ENCODE measurements around the gene ATAT1. TPM values are rescaled to one million over a fixed set of nuclear protein-coding genes. Genes with fewer than 3 reads are reported as not detected.
A peak's percentile ranks its signal among the peaks of the same experiment; 100 is the strongest.

The ATAT1 gene
- total and polyA plus RNA-seq, 10 of the 15 experiments (the other 5 are each of a cell fraction or from before 2014, with no cell fraction given): 1.1 to 14.2 (median 6.9) TPM

- TF ChIP-seq CBX3 (IDR thresholded peaks at IDR 0.05; ENCODE audit: borderline replicate concordance, low read depth) (no peak), RCOR1 (conservative IDR thresholded peaks at IDR 0.05; ENCODE audit: low read depth, low read length) (0 out of 2 replicates have a peak, but pooled peaks have one; percentile 27), ASH2L (IDR thresholded peaks at IDR 0.05; ENCODE audit: borderline replicate concordance, low read depth) (no peak), KAT2A (conservative IDR thresholded peaks at IDR 0.05; ENCODE audit: control insufficient read depth, low read depth, low read length) (no peak), BRCA1 (IDR thresholded peaks at IDR 0.05; ENCODE audit: low read depth, low read length) (peak; percentile 86), BCL11A (IDR thresholded peaks at IDR 0.05; ENCODE audit: low read depth, low read length) (0 out of 2 replicates have a peak, but pooled peaks have one; percentile 19), ETV6 (conservative IDR thresholded peaks at IDR 0.05 in 1 of 2, IDR thresholded peaks at IDR 0.05 in 1 of 2; ENCODE audit: borderline replicate concordance in 1 of 2, low read depth in 1 of 2) (no peak), MXI1 (IDR thresholded peaks at IDR 0.05; ENCODE audit: low read depth, low read length) (no peak; the same call in 1 of the 2 replicates), RUNX3 (IDR thresholded peaks at IDR 0.05; ENCODE audit: low read length) (peak; percentile 72), NRF1 (conservative IDR thresholded peaks at IDR 0.05; ENCODE audit: low read depth, low read length) (no peak), JUNB (IDR thresholded peaks at IDR 0.05) (no peak), PKNOX1 (IDR thresholded peaks at IDR 0.05) (peak; percentile 71), HDAC6 (IDR thresholded peaks at IDR 0.05; ENCODE audit: unreplicated experiment) (peak; percentile 92), RELB (IDR thresholded peaks at IDR 0.05; ENCODE audit: low read depth) (peak; percentile 37; the same call in 1 of the 2 replicates), ELK1 (IDR thresholded peaks at IDR 0.05; ENCODE audit: low read depth, low read length) (no peak; the same call in none of the 2 replicates), SMAD1 (IDR thresholded peaks at IDR 0.05; ENCODE audit: low read depth, partially characterized antibody) (peak; percentile 100), ZBTB11 (CRISPR knock-in tag; IDR thresholded peaks at IDR 0.05) (peak; percentile 64; the same call in 1 of the 2 replicates), ZBED1 (IDR thresholded peaks at IDR 0.05; ENCODE audit: borderline replicate concordance) (peak; percentile 95)
Measured at GRCh38 chr6:30616811-30617564, 9.7 kb upstream of the ATAT1 start, which contains the start of gene PPP1R10 (continued).

Measured in GM12878 (cell line).